SU-DHL-6 (cell line): ENCODE data around the gene FCAMR.
A peak's percentile ranks its signal among the peaks of the same experiment; 100 is the strongest.

Experiments used
- H2AFZ ChIP-seq: fragments of 200-600 bp; sonication (generic); 2 replicates; pipeline ENCODE4 v1.6.1; 2014; ENCODE audit warnings: low read depth, mild to moderate bottlenecking, moderate library complexity, mixed read lengths, antibody characterized with exemption, low read length; ENCODE audit not compliant: severe bottlenecking
- H3F3A ChIP-seq: fragments of 200-600 bp; shearing (Covaris generic); 2 replicates; pipeline ENCODE4 v1.6.0; 2016; ENCODE audit warnings: antibody characterized with exemption, mild to moderate bottlenecking; ENCODE audit not compliant: insufficient read depth
- H3K27ac ChIP-seq: fragments of 200-600 bp; sonication (generic); 2 replicates; pipeline ENCODE4 v1.5.1; 2016; ENCODE audit warnings: low read depth, mild to moderate bottlenecking, low read length, moderate library complexity, mixed read lengths
- H3K27me3 ChIP-seq: fragments of 200-600 bp; sonication (generic), shearing (Covaris generic); 2 replicates; pipeline ENCODE4 v1.6.0; 2014; ENCODE audit warnings: mild to moderate bottlenecking, low read length
- H3K36me3 ChIP-seq: fragments of 200-600 bp; sonication (generic); 2 replicates; pipeline ENCODE4 v1.6.1; 2014; ENCODE audit warnings: mild to moderate bottlenecking, low read length, mixed read lengths
- H3K4me2 ChIP-seq: fragments of 300-600, 200-600 bp; shearing (Covaris generic), sonication (generic); 2 replicates; pipeline ENCODE4 v1.6.0; 2014; ENCODE audit warnings: low read length, low read depth, mild to moderate bottlenecking; ENCODE audit not compliant: poor library complexity, severe bottlenecking
- H3K4me3 ChIP-seq: fragments of 200-600 bp; sonication (generic); 2 replicates; pipeline ENCODE4 v1.5.1; 2014; ENCODE audit warnings: antibody characterized with exemption, low read length, mild to moderate bottlenecking, mixed read lengths; ENCODE audit not compliant: insufficient read depth, poor library complexity, severe bottlenecking
- H3K79me2 ChIP-seq: fragments of 200-600 bp; sonication (generic); 2 replicates; pipeline ENCODE4 v1.6.1; 2014; ENCODE audit warnings: mild to moderate bottlenecking, low read length, moderate library complexity; ENCODE audit not compliant: insufficient read depth
- H3K9ac ChIP-seq: fragments of 200-600 bp; sonication (generic); 2 replicates; pipeline ENCODE4 v1.7.0; 2014; ENCODE audit warnings: mild to moderate bottlenecking, low read length
- H3K9me2 ChIP-seq: fragments of 200-600 bp; sonication (generic); replicated peaks from 2 replicates; pipeline ENCODE4 v1.6.1; 2014; ENCODE audit warnings: low read length; ENCODE audit not compliant: insufficient read depth
- H3K9me3 ChIP-seq: fragments of 200-600 bp; sonication (generic); 2 replicates; pipeline ENCODE4 v1.6.1; 2014; ENCODE audit warnings: low read length, mixed read lengths; ENCODE audit not compliant: insufficient read depth
- H4K20me1 ChIP-seq: fragments of 200-600 bp; sonication (generic); 2 replicates; pipeline ENCODE4 v1.6.1; 2014; ENCODE audit warnings: low read depth, mild to moderate bottlenecking, antibody characterized with exemption, low read length, moderate library complexity, mixed read lengths
- CTCF ChIP-seq: fragments of 200-600 bp; sonication (generic); IDR thresholded peaks from one replicate; pipeline ENCODE4 v1.5.1; 2017; ENCODE audit warnings: antibody characterized with exemption, mild to moderate bottlenecking, low read length, moderate library complexity; ENCODE audit not compliant: insufficient read depth, poor library complexity, severe bottlenecking
- EZH2phosphoT487 ChIP-seq: fragments of 200-600 bp; sonication (generic), shearing (Covaris generic); conservative IDR thresholded peaks from 2 replicates; pipeline ENCODE4 v1.6.1; 2018; ENCODE audit warnings: mild to moderate bottlenecking, antibody characterized with exemption, low read length, moderate library complexity, mixed read lengths

The FCAMR gene

GRCh38 chr1:206909883-206910318 is 60.4 kb downstream of the FCAMR start:
- Histone ChIP-seq H3K36me3 (no peaks in the 10 kb centered on the region), H3K4me2 (no peak overlapping the region), H3K27me3 (no peaks in the 10 kb centered on the region), H3F3A (no peaks in the 10 kb centered on the region), H2AFZ (no peak overlapping the region), H3K9me3 (no peaks in the 10 kb centered on the region), H3K9me2 (no peaks in the 10 kb centered on the region), H3K79me2 (no peaks in the 10 kb centered on the region), H3K4me3 (no peak overlapping the region), H4K20me1 (no peaks in the 10 kb centered on the region), H3K27ac (no peak overlapping the region), H3K9ac (no peak overlapping the region)
- no peak for TF ChIP-seq EZH2phosphoT487
- no peak for TF ChIP-seq CTCF

DNA sequence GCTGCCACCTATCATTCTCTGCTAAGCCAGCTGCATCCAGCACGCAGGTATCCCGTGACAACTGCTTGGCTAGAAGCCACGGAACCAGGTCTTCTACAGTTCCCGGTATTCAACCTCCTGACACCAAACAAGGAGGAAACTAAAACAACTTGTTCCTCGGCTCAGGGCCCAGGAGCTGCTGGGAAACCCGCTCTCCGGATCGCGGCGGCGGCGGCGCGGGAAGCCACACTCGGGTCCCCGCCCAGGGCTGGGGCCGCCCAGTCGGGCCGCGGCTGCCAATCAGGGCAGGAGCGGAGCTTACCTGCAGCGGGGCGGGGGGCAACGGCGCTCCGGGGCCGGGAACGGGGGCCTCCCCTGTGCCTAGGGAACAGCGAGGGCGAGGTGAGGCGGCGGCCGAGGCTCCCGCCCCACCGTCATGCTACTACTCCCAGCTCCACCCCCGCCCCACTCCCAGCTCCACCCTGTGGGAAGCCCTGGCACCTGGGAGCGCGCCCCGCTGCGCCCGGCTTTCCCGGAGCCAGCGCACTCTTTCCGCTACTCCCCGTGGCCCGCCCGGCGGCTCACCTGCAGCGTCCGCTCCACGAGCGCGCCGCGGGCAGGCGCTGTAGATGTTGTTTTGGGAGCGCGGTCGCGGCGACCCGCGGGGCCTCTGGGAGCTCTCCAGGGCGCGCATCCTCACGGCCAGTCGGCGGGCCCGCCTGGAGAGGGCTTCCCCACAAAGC is 60.9 kb downstream of the FCAMR start:
- Histone ChIP-seq H3K4me3 (no peak overlapping the region), H3K36me3 (no peaks in the 10 kb centered on the region), H3K9me3 (no peaks in the 10 kb centered on the region), H3K27me3 (peaks cover 3% of the 10 kb centered on the region; the same call in 1 of the 2 replicates), H3K4me2 (peak overlapping the region; percentile 11), H3K9me2 (no peaks in the 10 kb centered on the region), H3K79me2 (no peaks in the 10 kb centered on the region), H4K20me1 (no peaks in the 10 kb centered on the region), H3K27ac (no peak overlapping the region), H3F3A (no peaks in the 10 kb centered on the region), H2AFZ (no peak overlapping the region), H3K9ac (no peak overlapping the region)
- TF ChIP-seq CTCF = no peak
- 0 out of 2 replicates have a peak, but pooled peaks have one; percentile 10 for TF ChIP-seq EZH2phosphoT487

GRCh38 chr1:206908038-206908437 is 62.2 kb downstream of the FCAMR start:
- peaks cover 3% of the 10 kb centered on the region; the same call in 1 of the 2 replicates for H3K27me3 ChIP-seq
- TF ChIP-seq EZH2phosphoT487 (no peak), CTCF (no peak)

More at GRCh38 chr1:206908038-206908437, 62.2 kb downstream of the FCAMR start:
- Histone ChIP-seq H3K4me3 (no peak overlapping the region), H3K27ac (no peak overlapping the region), H3K9me3 (no peaks in the 10 kb centered on the region), H2AFZ (no peak overlapping the region), H3K79me2 (no peaks in the 10 kb centered on the region), H3F3A (no peaks in the 10 kb centered on the region), H3K9ac (no peak overlapping the region), H3K4me2 (no peak overlapping the region), H4K20me1 (no peaks in the 10 kb centered on the region), H3K36me3 (no peaks in the 10 kb centered on the region), H3K9me2 (no peaks in the 10 kb centered on the region)
